HFF-Myc (cell line): Measurements from ENCODE around the gene ACSBG1.
"Not testable (repeated sequence)": the region's sequence is repeated elsewhere in the genome, so short reads cannot be mapped to it uniquely, and the experiment has no call there.

Experiments
- DNase-seq: peaks from one replicate; pipeline ENCODE4 v3.0.0-alpha.2; 2011; ENCODE audit warnings: low read depth; ENCODE audit errors: extremely low read depth
- H3K4me3 ChIP-seq: replicated peaks from 2 replicates; pipeline ENCODE4 v1.5.1; 2011; ENCODE audit warnings: low read depth, mild to moderate bottlenecking, control low read depth, low read length
- TF ChIP-seq, protein P1 (sequence below): IDR thresholded peaks from 2 replicates; pipeline ENCODE4 v1.5.1; 2012; ENCODE audit warnings: mild to moderate bottlenecking, low read depth, low read length, control low read depth; ENCODE audit errors: missing control alignments

Gene ACSBG1

DNA sequence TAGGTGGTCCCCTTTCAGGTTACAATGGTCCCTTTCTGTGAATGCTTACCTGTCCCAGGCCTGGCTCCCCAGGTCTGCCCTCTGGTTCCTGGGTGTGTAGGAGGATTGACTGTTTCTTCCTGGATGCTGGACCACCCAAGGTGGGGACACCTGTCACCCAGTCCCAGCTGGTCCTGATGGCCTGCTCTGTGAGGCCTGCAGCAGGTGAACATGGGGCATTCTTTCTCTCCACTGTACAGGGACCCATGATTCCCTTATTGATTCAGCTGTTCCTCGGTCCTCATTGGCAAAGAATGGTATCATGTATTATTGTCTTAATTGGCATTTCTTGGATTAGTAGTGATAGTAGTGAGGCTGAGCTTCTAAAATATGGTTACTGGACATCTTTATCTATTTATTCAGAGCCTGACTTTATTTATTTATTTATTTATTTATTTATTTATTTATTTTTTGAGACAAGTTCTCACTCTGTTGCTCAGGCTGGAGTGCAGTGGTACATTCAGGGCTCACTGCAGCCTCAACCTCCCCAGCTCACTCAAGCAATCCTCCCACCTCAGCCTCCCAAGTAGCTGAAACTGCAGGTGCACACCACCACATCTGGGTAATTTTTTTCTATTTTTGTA, 21.2 kb upstream of the ACSBG1 start:
- no peak overlapping the region for H3K4me3 ChIP-seq
- TF ChIP-seq, protein P1, sequence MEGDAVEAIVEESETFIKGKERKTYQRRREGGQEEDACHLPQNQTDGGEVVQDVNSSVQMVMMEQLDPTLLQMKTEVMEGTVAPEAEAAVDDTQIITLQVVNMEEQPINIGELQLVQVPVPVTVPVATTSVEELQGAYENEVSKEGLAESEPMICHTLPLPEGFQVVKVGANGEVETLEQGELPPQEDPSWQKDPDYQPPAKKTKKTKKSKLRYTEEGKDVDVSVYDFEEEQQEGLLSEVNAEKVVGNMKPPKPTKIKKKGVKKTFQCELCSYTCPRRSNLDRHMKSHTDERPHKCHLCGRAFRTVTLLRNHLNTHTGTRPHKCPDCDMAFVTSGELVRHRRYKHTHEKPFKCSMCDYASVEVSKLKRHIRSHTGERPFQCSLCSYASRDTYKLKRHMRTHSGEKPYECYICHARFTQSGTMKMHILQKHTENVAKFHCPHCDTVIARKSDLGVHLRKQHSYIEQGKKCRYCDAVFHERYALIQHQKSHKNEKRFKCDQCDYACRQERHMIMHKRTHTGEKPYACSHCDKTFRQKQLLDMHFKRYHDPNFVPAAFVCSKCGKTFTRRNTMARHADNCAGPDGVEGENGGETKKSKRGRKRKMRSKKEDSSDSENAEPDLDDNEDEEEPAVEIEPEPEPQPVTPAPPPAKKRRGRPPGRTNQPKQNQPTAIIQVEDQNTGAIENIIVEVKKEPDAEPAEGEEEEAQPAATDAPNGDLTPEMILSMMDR, result no peak
- no peak for DNase-seq

DNA sequence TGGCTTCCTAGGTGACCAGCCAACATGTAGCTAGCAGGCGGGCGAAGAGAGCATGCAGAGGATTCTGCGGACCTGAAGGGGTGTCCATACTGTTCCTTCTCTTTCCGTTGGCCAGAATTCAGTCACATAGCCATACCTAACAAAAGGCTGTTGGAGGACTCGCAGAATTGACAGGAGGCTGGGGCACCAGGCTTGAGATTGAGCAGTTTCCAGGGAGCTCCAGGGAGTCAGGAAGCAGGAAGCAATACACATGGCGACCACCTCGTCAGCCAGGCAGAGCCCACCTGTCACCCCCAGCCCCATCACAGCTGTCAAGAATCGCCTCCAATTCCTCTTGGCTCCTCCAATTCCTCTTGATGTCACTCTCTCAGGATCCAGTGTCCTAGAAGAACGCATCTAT, 16.8 kb upstream of the ACSBG1 start:
- TF ChIP-seq, protein P1, result no peak
- no peak overlapping the region for H3K4me3 ChIP-seq
- DNase-seq, result no peak

DNA sequence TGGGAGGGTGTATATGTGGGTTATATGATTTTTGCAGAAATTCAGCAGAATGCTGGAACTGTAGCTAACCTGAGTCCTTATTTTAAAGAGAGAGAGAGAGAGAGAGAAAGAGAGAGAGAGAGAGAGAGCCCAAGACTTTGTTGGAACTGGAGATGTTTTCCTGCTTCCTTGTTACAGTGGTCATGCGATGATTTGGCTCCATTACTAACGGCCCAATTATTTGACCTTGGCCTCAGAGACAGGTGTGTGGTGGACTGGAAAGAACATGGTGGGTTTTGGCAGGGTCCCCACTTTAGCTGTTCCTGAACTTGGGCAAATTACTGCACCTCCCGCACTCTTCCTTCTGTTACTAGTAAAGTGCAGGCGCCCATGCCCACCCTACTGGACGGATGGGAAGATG, 14.8 kb upstream of the ACSBG1 start:
- TF ChIP-seq, protein P1, result no peak
- no peak overlapping the region for H3K4me3 ChIP-seq
- no peak for DNase-seq

DNA sequence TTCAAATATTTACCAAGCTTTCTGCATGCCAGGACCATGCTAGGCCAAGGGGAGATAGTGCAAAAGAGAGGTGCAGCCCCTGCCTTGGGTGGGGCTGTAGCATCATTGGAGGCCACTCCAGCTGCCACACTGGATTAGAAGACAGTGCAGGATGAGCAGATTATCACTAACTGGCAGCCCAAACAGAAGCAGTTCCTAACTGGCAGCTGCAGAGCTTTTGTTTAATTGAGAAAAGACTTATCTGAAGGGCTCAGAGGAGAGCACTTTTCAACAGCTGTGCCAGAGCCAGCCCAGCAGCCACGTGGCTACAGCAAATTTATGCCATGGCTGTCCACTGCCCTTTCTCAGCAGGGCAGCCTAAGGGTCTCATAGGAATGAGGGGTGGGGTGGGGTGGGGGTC, 13.5 kb upstream of the ACSBG1 start:
- TF ChIP-seq, protein P1, result no peak
- DNase-seq, result no peak

DNA sequence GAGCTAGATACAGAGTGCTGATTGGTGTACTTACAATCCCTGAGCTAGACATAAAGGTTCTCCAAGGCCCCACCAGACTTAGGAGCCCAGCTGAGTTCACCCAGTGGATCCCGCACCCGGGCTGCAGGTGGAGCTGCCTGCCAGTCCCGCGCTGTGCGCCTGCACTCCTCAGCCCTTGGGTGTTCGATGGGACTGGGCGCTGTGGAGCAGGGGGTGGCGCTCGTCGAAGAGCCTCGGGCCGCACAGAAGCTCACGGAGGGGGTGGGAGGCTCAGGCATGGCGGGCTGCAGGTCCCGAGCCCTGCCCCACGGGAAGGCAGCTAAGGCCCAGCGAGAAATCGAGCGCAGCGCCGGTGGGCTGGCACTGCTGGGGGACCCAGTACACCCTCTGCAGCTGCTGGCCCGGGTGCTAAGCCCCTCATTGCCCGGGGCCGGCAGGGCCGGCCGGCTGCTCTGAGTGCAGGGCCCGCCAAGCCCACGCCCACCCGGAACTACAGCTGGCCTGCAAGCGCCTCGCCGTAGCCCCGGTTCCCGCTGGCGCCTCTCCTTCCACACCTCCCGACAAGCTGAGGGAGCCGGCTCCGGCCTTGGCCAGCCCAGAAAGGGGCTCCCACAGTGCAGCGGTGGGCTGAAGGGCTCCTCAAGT, 11.7 kb upstream of the ACSBG1 start:
- not testable (repeated sequence) for DNase-seq, H3K4me3 ChIP-seq

More for the DNA sequence above, 13.5 kb upstream of the ACSBG1 start:
- H3K4me3 ChIP-seq, result no peak overlapping the region

DNA sequence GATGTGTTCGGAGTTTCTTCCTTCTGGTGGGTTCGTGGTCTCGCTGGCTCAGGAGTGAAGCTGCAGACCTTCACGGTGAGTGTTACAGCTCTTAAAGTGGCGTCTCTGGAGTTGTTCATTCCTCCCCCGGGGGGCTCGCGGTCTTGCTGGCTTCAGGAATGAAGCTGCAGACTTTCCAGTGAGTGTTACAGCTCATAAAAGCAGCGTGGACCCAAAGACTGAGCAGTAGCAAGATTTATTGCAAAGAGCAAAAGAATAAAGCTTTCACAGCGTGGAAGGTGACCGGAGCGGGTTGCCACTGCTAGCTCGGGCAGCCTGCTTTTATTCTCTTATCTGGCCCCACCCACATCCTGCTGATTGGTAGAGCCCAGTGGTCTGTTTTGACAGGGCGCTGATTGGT, 11.0 kb upstream of the ACSBG1 start:
- H3K4me3 ChIP-seq, DNase-seq: not testable (repeated sequence)

DNA sequence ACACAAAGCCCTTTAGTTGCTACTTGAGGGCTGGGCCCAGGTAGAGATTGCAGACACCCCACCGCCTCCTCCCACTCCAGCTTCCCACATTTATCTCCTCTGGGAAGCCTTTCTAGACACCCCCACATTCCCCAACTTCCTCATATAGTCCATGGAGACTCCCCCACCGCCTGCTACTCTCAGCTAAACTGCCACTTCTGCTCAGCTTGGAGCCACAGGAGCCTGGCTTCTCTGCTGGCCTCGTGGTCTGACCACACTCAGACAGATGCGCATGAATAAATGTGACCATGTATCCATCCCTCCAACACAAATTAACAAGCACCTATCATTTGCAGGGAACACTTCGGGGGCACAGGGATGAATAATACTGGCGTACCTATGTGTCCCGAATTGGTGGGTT, 10.5 kb upstream of the ACSBG1 start:
- TF ChIP-seq, protein P1, result no peak
- no peak overlapping the region for H3K4me3 ChIP-seq
- no peak for DNase-seq

DNA sequence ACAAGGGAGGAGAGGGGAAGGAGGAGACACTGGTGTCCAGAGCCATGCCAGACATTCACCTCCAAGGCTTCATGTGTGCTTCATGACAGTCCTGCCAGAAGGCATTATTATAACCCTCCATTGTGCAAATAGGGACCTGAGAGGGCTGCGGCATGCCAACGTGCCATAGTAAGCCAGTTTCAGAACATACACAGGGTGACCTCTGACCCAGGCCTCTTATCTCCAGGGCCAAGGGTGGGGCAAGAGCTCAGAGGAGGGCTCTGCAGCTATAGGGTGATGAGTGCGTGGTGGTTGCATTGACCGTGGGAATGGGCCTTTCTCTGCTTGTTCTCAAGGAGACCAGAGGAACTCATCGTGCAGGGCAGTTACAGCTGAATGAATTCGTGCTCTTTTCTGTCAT, 9.7 kb upstream of the ACSBG1 start:
- TF ChIP-seq, protein P1, result no peak
- DNase-seq, result no peak
- H3K4me3 ChIP-seq, result no peak overlapping the region
